NCI-H1105 (cell line): ENCODE measurements around the gene DDI1.
"Not testable (repeated sequence)": the region's sequence is repeated elsewhere in the genome, so short reads cannot be mapped to it uniquely, and the experiment has no call there.

Source experiments
- DNase-seq: peaks from one replicate; lab custom pipeline; 2025; lab: John Stamatoyannopoulos, UW

The DDI1 gene

DNA sequence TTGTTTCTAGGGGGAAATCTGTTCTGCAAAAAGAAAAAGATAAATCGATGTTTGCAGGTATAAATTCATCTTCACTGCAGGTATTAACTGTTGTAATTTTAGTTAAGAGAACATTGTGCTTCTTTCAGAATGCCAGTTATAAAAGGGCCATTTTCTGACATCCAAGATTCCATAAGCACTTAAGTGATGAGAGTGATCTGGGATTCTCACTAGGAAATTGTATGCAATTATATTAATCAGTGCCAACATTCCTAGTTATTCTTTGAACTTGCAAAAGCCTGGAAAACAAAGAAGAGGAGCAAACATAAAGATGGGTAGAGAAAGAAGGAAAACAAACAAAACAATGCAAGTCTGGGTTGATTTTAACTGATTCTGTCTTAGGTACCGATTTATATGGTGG lies 5.4 kb downstream of the DDI1 start:
- no peak for DNase-seq

DNA sequence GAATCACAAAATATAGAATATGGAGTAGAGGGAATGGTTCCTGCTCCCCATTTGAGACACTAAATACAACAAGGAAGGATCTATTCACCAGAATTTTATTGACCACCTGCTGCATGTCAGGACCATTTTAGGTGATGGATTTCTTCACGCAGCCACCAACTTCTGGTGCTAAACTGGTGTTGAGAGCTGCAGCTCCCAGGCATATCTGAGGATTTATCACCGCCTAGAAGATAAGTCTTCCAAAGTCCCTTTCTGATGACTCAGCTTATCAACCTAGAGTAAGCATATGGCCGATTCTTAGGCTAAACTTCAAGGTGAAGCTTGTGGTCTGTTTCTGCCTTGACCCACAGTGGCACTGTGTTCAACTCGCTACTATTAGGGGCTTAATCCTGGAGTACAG lies 6.7 kb downstream of the DDI1 start:
- no peak for DNase-seq

DNA sequence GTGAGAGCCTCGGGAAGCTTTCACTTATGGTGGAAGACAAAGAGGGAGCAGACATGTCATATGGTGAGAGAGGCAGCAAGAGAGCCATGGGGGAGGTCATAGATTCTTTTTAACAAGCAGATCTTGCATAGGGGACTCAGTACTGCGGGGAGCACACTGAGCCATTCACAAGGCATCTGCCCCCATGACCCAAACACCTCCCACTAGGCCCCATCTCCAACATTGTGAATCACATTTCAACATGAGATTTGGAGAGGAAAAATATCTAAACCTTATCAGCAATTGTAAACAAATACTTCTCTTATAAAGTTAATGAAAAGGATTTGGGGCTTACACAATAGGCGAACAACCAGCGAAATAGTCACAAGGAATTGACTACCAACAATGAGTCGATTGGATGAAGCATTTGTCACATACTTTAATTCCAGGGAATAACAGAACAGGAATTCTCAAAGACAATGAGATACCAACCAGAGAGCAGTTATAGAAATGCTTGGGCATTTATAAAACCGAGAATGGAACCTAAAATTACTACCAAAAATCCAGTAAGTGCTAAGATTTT lies 7.3 kb downstream of the DDI1 start:
- DNase-seq: no peak

DNA sequence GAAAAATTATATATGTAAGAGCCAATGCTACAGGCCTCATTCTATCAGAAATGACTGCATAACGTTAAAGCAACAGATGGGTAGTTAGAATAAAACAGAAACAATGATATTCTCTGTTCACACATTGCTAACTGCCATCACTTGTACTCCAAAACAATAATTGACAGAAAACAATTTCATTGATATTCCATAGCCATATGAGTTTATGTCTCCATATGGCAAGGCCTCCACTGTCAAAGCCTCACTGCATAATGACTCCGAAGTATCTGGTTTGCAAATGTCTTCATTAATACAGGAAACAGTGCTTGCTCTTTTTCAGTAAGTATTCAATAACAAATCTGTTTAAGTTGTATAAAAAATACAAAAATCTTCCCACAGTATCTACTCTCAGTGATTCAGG lies 9.9 kb downstream of the DDI1 start:
- DNase-seq: no peak

DNA sequence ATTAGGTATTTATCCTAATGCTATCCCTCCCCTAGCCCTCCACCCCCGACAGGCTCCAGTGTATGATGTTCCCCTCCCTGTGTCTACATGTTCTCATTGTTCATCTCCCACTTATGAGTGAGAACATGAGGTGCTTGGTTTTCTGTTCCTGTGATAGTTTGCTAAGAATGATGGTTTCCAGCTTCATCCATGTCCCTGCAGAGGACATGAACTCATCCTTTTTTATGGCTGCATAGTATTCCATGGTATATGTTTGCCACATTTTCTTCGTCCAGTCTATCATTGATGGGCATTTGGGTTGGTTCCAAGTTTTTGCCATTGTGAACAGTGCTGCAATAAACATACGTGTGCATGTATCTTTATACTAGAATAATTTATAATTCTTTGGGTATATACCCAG lies 10.4 kb downstream of the DDI1 start:
- not testable (repeated sequence) for DNase-seq

DNA sequence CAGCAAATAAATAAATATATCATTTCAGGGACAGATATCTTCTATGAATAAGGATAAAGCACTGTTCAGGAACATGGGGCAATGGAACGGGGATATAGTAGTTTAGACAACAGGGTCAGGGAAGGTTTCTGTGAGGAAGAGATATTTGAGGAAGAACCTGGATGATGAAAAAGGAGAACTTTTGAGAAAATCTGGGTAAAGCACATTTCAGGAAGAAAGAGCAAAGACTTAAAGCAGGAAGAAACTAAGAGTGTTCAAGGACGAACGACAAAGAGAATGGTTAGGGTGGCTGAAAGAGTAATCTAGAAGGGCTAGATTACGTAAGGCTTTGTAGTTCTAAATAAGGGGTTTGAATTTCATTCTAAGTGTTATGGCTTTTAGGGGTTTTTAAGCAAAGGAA lies 12.7 kb downstream of the DDI1 start:
- no peak for DNase-seq

DNA sequence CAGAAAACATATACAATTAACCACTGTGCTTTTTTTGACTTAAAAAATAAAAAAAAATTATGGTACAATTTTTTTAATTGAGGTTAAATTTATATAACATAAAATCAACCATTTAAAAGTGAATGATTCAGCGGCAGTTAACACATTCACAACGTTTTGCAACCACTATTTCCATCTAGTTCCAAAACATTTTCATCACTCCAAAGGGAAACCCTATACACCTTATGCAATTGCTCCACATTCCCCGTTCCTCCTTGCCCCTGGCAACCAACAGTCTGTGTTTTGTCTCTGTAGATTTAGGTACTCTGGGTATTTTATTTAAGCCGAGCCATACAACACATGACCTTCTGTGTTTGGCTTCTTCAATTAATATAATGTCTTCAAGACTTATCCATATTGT lies 15.3 kb downstream of the DDI1 start:
- no peak for DNase-seq

DNA sequence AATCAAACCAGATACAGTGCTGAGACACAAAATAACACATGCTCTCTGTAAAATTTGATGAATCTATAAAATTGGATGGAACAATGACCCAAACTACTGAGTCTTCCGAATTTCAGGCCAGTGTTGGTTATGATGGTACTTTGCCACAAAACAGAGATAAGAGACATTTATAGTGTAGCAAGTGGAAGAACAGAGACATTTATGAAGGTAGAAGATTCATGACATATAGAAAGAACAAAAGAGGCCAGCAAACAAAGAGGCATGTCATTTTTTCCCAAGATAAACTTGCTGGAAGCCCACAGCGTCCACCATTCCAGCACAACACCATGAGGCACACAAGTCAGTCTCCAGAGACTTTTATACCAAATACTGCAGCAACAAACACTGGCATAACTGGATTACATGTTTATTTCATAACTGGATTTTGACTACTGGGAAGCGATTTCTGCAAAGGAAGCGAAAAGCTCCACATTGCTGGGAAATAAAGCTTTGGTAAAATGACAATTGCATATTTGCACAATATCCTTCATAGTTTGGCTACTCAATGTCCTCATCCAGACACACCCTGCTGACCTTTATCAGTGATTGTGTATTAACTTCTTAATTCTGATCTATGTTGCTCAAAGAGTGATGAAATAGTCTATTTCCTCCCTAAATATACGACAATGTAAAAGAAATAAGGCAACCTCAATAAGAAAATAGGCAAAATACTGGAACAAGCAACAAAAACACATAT lies 17.5 kb downstream of the DDI1 start:
- no peak for DNase-seq

DNA sequence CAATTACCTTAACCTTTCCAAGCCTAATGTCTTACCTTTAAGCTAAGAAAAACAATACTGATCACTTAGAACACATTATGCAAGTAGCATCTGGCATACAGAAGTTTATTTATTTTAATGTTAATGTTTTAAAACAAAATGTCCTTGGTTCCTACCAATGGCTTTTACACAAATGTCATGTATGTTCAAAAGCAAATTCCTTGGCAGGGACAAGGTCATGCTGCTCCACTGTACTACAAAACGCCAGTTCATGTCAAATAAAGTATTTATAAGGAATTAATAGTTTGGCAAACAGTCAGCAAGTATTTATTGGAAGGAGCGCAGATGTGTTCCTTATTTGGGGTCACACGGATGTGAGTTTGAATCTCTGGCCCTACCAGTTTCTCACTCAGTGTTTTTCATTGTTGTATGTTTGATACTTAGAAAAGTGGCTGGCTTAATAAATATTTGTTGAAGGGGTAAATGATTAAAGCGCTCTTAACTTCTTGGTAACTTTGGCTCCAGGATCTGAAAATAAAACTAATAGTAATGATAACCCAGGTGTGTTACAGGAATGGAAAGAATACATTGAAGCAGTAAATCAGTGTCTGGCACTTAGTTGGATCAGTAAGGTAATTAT lies 18.6 kb downstream of the DDI1 start:
- DNase-seq: no peak

DNA sequence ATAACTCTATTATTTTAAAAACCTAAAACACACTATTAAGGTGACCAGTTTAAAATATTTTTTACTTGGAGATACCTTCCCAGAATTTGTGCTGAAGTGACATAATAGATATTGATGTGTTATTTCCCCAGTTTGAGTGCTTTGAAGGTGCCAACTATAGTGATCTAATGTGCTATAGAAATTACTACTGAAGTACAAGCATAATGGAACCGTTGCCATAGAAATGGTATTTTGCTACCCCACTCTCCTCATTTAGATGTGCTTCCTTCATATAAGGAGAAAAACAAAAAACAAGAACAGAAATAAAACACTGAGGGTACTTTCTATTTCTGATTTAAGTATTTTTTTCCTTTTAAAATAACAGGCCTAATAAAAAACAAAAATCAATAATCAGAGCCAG lies 19.2 kb downstream of the DDI1 start:
- no peak for DNase-seq

DNA sequence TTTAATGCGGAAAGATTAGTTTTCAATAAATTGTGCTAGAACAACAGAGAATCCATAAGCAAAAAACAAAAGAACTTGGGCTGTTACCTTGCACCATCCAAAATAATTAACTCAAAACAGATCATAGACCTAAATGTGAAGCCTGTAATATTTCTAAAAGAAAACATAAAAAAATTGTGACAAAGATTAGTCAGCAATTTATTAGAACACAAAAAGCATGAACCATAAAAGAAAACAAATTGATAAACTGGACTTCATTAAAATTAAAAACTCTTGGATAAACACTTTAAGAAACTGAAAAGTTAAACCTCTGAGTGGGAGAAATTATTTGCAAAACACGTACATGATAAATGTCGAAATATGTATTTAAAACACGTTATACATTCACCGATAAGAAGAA lies 21.5 kb downstream of the DDI1 start:
- DNase-seq: no peak

DNA sequence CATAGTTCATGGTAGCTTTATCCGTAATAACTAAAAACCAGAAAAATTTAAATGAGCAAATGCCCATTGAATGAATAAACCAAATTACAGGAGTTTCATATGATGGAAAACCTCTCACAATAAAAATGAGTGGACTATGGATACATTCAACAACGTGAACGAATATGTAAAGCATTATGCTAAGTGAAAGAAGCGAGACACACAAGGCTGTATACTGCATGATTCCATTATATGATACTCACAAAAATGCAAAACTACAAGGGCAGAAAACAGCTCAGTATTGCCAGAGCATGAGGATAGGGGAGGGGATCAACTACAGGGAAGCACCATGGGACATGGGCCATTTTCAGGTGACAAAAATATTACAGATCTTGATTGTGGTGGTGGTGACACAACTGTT lies 22.2 kb downstream of the DDI1 start:
- DNase-seq: no peak

DNA sequence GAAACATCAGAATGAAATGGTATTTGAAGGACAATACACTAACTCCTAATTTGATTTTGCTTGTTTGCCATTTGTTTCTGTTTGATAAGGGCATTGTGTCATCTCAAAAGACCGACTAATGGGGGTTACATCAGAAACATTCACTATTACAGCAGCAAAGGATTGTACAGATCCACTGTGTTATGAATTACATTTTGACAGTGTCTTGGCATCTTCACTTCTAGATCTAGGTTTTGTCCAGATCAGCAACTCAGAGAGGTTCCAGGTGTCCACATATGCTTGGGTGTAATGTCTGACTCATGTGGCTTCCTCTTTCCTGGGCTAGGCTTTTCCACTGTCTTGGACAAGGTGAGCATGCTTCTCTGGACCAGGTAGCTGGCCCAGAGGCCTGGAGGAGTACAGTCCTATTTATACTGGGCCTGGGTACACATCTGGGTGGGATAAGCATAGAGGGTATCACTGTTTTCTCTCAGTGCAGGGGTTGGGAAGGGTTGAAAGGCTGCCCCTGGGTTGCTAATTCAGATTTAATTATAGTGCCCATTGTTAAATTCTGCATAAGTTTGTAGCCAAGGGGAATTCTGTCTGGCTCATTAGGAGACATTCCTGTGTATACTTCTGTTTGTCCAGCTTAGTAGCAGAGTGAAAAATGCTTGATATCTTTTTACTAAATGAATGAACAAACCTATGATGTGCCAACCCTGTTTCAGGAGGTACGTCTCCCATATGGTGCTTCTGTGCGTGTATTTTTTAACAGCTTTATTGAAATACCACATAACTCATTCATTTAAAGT lies 23.8 kb downstream of the DDI1 start:
- no peak for DNase-seq

DNA sequence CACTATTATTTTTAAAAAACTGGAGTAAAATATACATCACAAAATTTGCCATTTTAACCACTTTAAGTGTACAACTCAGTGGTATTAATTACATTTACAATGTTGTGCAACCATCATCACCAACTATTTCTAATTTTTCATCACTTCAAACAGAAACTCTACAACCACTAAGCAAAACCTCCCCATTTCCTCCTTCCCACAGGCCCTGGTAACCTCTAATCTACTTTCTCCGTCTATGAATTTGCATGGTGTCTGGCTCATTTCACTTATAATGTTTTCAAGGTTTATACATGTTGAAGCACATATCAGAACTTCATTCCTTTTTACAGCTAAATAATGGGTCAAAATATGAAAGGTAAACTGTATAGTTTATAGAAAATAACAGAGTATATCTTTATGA lies 24.4 kb downstream of the DDI1 start:
- no peak for DNase-seq

DNA sequence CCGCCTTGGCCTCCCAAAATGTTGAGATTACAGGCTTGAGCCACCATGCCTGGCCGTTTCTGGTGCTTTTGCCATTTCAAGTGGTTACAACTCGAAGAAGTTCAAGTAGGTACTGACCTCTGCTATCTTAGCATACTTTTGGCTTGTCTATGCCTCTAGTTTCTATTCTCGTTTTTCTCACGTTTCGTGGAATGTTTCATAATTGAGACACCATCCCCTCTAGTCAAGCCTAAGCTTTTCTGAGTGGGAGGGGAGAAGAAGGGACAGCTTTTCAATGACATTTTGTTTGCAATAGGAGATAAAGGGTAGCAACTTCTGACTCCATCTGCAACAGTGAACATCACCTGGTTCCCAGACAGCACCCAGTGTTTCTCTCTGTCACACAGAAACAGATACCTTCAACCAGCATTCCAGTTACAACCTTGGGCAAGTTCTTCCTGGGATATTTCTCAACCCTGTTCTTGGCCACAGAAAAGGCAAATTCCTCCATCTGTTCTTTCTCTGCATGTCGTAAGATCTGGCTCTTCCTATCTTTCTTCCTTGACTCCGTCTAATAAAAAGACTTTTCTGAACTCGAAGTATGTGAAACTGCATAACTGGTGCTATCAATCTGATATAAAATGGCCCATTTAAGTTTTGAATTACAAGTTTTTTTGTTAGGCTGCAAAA lies 25.5 kb downstream of the DDI1 start:
- no peak for DNase-seq

DNA sequence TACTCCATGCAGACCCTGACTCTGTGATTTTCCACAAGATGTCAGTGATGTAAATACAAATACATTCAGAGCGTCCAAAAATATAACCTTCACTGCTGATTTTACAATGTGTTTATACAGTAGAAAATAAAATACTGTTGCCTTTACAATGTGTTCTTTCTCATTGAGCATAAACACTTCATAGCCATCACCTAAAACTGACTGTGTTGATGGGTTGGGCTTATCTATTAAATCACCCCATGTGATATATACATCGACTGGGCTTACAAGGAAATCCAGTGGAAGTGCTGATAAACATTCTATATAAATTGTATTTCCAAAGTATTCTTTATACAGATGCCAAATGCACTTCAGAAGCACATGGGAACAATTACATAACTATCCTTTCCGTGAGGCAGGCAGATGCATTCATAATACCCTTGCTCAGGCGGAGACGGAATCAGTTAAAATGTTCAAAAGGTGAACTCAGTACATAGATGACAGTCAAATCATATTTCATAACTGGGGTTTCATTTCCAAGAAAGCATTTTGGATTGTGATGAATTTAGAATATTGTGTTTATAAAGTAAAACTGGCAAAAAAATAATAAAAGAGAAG lies 27.7 kb downstream of the DDI1 start:
- DNase-seq: no peak

DNA sequence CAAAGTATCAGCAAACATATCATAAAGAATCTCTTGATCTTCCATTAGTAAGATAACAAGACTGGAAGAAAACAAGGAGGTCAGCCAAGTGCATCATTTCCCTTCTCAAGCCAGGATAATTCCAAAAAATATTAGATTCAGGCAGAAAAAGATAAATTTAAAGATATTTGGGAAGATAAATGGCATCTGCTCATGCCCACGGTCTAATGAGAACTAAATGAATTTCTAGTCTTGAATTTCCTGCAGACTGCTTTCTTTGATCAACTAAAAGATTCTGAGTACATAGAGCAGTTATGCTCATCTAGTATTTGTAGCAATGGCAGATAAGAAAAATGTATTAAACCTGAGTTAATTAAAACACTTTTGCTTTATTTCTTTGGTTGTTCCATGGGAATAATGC lies 31.1 kb downstream of the DDI1 start:
- DNase-seq: no peak

DNA sequence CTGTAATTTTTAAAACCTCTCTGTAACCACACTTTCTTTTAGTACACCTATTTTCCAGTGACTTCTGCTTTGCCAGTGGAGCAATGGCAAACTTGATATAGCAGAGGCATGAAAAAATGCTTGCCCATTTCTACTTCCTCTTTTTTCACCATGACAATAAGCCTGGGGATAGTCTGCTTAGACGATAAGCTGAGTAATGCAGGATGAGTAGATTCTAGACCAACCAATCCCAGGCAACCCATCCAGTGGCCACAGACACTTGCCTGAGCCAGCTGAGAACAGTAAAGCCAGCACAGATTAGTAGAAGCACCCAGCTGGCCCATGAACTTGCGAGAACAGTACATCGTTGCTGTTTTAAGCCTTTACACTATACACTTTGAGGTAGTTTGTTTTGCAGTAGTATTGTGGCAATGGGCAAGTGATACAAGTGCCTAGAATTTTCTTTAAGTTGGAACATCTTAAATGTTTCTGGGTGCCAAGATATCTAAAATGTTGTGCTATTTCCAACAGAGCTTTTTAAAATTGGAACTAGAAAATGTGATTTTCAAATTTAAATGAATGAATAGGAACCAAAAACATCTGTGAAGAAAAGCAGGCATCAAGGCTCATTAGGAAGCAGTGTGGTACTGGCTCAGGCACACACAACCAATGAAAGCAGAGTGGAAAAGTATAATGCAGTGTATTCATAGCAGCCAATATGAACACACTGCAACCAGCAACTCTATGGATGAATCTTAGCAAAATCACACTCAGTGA lies 37.7 kb downstream of the DDI1 start:
- no peak for DNase-seq

DNA sequence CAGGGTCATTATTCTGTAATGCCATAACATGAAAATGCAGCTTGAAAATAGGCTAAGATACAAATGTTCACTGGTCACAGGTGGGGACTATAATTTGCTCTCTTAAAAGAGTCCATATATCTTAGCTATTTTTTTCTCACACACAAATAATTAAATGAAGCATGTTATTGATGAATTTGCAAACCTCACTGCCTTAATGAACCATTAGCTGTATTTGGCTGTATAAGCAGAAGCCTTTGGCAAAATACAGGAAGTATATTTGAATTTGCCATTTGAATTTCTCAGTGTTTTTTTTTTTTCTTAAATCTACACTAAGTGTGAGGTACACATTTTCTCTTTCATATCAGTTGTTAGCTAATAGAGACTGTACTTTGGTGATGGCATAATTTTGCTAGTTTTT lies 38.7 kb downstream of the DDI1 start:
- DNase-seq: no peak

DNA sequence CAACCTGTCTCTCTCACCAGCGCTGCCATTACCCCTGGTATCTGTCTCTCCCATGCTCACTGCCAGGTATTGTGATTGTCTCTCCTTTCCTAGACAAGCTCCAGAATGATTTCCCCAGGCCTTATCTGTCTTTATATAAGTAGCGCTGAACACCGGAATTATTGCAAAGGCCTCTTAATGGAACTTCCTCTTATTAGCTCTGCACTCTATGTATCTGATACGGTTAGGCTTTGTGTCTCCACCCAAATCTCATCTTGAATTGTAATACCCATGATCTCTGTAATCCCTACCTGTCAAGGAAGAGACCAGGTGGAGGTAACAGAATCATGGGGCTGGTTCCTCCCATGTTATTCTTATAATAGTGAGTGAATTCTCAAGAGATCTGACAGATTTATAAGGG lies 39.3 kb downstream of the DDI1 start:
- no peak for DNase-seq

DNA sequence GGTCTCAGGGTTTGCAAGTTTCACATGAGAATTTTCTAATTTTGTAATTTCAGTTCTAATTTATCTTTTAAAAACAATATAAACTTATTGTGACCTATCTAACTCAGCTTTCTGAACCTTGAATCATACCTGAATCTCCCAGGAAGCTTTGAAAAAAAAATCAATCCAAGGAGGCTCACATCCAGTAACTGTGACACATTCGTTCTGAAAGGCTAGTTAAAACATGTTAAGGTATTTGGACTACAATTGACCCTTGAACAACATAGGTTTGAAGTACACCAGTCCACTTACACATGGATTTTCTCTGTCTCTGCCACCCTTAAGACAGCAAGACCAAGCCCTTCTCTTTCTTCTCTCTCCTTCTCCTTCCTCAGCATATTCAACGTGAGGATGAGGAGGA lies 40.0 kb downstream of the DDI1 start:
- DNase-seq: no peak
